ENCODE results near the gene UBTF.

GRCh38 chr17:44197980-44198720 lies 21.3 kb downstream of the UBTF start:
- no peak for TF ChIP-seq FOXM1 (IDR thresholded peaks at IDR 0.05; ENCODE audit: borderline replicate concordance)
- no peak for TF ChIP-seq HDGF (IDR thresholded peaks at IDR 0.05; ENCODE audit: borderline replicate concordance)
- TF ChIP-seq SUZ12 (IDR thresholded peaks at IDR 0.05), result no peak
- TF ChIP-seq ELF4 (IDR thresholded peaks at IDR 0.05), result no peak
- TF ChIP-seq FOXA1 (IDR thresholded peaks at IDR 0.05), result no peak
- TF ChIP-seq SP1 (IDR thresholded peaks at IDR 0.05), result no peak
- no peak for TF ChIP-seq BHLHE40 (IDR thresholded peaks at IDR 0.05; ENCODE audit: borderline replicate concordance)
- TF ChIP-seq ARNT (IDR thresholded peaks at IDR 0.05), result no peak
- TF ChIP-seq, protein P1, sequence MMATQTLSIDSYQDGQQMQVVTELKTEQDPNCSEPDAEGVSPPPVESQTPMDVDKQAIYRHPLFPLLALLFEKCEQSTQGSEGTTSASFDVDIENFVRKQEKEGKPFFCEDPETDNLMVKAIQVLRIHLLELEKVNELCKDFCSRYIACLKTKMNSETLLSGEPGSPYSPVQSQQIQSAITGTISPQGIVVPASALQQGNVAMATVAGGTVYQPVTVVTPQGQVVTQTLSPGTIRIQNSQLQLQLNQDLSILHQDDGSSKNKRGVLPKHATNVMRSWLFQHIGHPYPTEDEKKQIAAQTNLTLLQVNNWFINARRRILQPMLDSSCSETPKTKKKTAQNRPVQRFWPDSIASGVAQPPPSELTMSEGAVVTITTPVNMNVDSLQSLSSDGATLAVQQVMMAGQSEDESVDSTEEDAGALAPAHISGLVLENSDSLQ (IDR thresholded peaks at IDR 0.05), result no peak
- TF ChIP-seq ZNF384 (IDR thresholded peaks at IDR 0.05), result no peak
